K562 (cell line): ENCODE measurements around the gene ELMO3. TPM values are rescaled to one million over a fixed set of nuclear protein-coding genes. Genes with fewer than 3 reads are reported as not detected.

Experiments
- DACH1 ChIP-seq: fragments of 450-650 bp; IDR thresholded peaks from 2 replicates; pipeline ENCODE4 v1.6.1; 2018; ENCODE audit not compliant: partially characterized antibody
- EHMT2 ChIP-seq: fragments of 450-650 bp; IDR thresholded peaks from 2 replicates; pipeline ENCODE4 v1.6.1; 2018; ENCODE audit warnings: antibody characterized with exemption
- FOXP4 ChIP-seq: sonication (generic); formaldehyde crosslinking; IDR thresholded peaks from 2 replicates; pipeline ENCODE4 v1.8.0; 2022; ENCODE audit warnings: mild to moderate bottlenecking, missing genetic modification reagents, borderline replicate concordance
- HMGN3 ChIP-seq: IDR thresholded peaks from 2 replicates; pipeline ENCODE4 v1.6.1; 2011; ENCODE audit warnings: borderline replicate concordance, low read depth, mild to moderate bottlenecking, mixed read lengths, low read length; ENCODE audit not compliant: insufficient read length; ENCODE audit errors: extremely low read depth
- HMGXB4 ChIP-seq: sonication (generic); formaldehyde crosslinking; IDR thresholded peaks from 2 replicates; pipeline ENCODE4 v1.8.1; 2023; ENCODE audit warnings: mild to moderate bottlenecking, missing genetic modification reagents
- NR1H2 ChIP-seq: sonication (generic); formaldehyde crosslinking; IDR thresholded peaks from 2 replicates; pipeline ENCODE4 v1.4.0; 2020; ENCODE audit warnings: mild to moderate bottlenecking, missing genetic modification reagents
- SIN3A ChIP-seq, 2 experiments: fragments of 150-350 bp in 1 of 2; IDR thresholded peaks; 2 replicates each; pipeline ENCODE4 v1.6.1; 2011 to 2016; ENCODE audit warnings: borderline replicate concordance in 2 of 2, low read depth in 2 of 2, low read length in 2 of 2, mild to moderate bottlenecking in 2 of 2, moderate library complexity in 2 of 2; ENCODE audit not compliant: control insufficient read depth in 1 of 2
- SMAD4 ChIP-seq: fragments of 250-450 bp; sonication (Bioruptor Pico); conservative IDR thresholded peaks from 2 replicates; pipeline ENCODE4 v1.8.0; 2021; ENCODE audit warnings: inconsistent platforms, mild to moderate bottlenecking, moderate library complexity
- STAT6 ChIP-seq: sonication (generic); formaldehyde crosslinking; IDR thresholded peaks from 2 replicates; pipeline ENCODE4 v1.8.1; 2023; ENCODE audit warnings: mild to moderate bottlenecking, missing genetic modification reagents
- TEAD1 ChIP-seq, 2 experiments: fragments of 450-650 bp in 1 of 2; sonication (generic) in 1 of 2; formaldehyde crosslinking; IDR thresholded peaks; 2 replicates each; pipeline versions ENCODE4 v1.4.0 to v1.8.0; 2020 to 2022; ENCODE audit warnings: mild to moderate bottlenecking in 2 of 2, missing genetic modification reagents in 1 of 2
- TGIF2 ChIP-seq: sonication (generic); formaldehyde crosslinking; IDR thresholded peaks from 2 replicates; pipeline ENCODE4 v1.8.1; 2022; ENCODE audit warnings: mild to moderate bottlenecking, missing genetic modification reagents, moderate library complexity
- ZNF239 ChIP-seq: fragments of 250-450 bp; sonication (Bioruptor Pico); IDR thresholded peaks from 2 replicates; pipeline ENCODE4 v1.4.0; 2020; ENCODE audit warnings: mild to moderate bottlenecking
- ZNF311 ChIP-seq: fragments of 250-450 bp; sonication (Bioruptor Pico); IDR thresholded peaks from 2 replicates; pipeline ENCODE4 v1.4.0; 2020; ENCODE audit warnings: mild to moderate bottlenecking, moderate library complexity
- ZNF431 ChIP-seq: sonication (generic); formaldehyde crosslinking; IDR thresholded peaks from 2 replicates; pipeline ENCODE4 v1.8.0; 2022; ENCODE audit warnings: mild to moderate bottlenecking, missing genetic modification reagents
- ZNF79 ChIP-seq: fragments of 250-450 bp; sonication (Bioruptor Pico); IDR thresholded peaks from 2 replicates; pipeline ENCODE4 v1.4.0; 2020; ENCODE audit warnings: low read depth, mild to moderate bottlenecking, moderate library complexity
- polyA plus RNA-seq, 8 experiments: library from polyadenylated mRNA; depleted of rRNA in 4 of 8; stranded (reverse) in 5 of 8; unstranded in 3 of 8; fragments of >200 nt; fragmentation: Nextera tagmentation in 2 of 8; fragmentation: Illumina TruSeq in 1 of 8; extraction: Ambion mirVana in 2 of 8; extraction: Trizol in 1 of 8; gene quantifications; 2 replicates each; pipeline versions ENCODE4 v1.2.1 to v1.2.3, GENCODE V29; 2011 to 2014; ENCODE audit warnings: inconsistent platforms in 1 of 8, missing spikeins in 1 of 8
- total RNA-seq, 7 experiments: library from RNA; depleted of rRNA in 6 of 7; stranded (reverse); fragments of >200 nt in 6 of 7; fragmentation: Illumina TruSeq in 2 of 7; extraction: Trizol in 2 of 7; gene quantifications; 2 replicates each; pipeline versions ENCODE4 v1.2.1 to v1.2.3, GENCODE V29; 2011 to 2021; ENCODE audit warnings: low replicate concordance in 1 of 7

The ELMO3 gene
- total and polyA plus RNA-seq, 9 of the 15 experiments (the other 6 are each of a cell fraction or from before 2014, with no cell fraction given) = 0.04 to 5.1 (median 1.5) TPM

- TF ChIP-seq FOXP4 (CRISPR knock-in tag) = peak; percentile 71; the same call in 1 of the 2 replicates
- TF ChIP-seq SMAD4 (CRISPR knock-in tag) = peak; percentile 52; the same call in 1 of the 2 replicates
- peak in 1 of 2 experiments; percentile 93; a peak in 2 of 4 replicates for TF ChIP-seq TEAD1 (CRISPR knock-in tag; IDR thresholded peaks at IDR 0.05)
- TF ChIP-seq STAT6 (CRISPR knock-in tag) = 0 out of 2 replicates have a peak, but pooled peaks have one; percentile 59
- TF ChIP-seq ZNF311 (CRISPR knock-in tag) = no peak
- no peak for TF ChIP-seq ZNF239 (CRISPR knock-in tag)
- no peak for TF ChIP-seq NR1H2 (CRISPR knock-in tag)
- TF ChIP-seq EHMT2 = peak; percentile 99
- no peak for TF ChIP-seq HMGN3
- TF ChIP-seq ZNF431 (CRISPR knock-in tag) = peak; percentile 71; the same call in 1 of the 2 replicates
- TF ChIP-seq TGIF2 (CRISPR knock-in tag) = peak; percentile 90
- peak; percentile 96; the same call in 1 of the 2 replicates for TF ChIP-seq HMGXB4 (CRISPR knock-in tag)
- no peak for TF ChIP-seq ZNF79 (CRISPR knock-in tag)
- peak; percentile 92 to 99 for TF ChIP-seq SIN3A (IDR thresholded peaks at IDR 0.05; ENCODE audit: borderline replicate concordance in 2 of 2, control insufficient read depth in 1 of 2, low read depth in 2 of 2, low read length in 2 of 2)
- TF ChIP-seq DACH1 = no peak
Measured at GRCh38 chr16:67184995-67185650, 13.8 kb upstream of the ELMO3 start (continued).
